Erythroblast (primary cell): ENCODE data around the gene ZMYM4.

ENCODE experiments used
- GATA1 ChIP-seq: IDR thresholded peaks from 2 replicates; pipeline ENCODE4 v1.6.1; 2011; ENCODE audit warnings: low read depth, mild to moderate bottlenecking, control low read depth, low read length, moderate library complexity
- POLR2A ChIP-seq: IDR thresholded peaks from 2 replicates; pipeline ENCODE4 v1.6.1; 2011; ENCODE audit warnings: mild to moderate bottlenecking, low read length

DNA sequence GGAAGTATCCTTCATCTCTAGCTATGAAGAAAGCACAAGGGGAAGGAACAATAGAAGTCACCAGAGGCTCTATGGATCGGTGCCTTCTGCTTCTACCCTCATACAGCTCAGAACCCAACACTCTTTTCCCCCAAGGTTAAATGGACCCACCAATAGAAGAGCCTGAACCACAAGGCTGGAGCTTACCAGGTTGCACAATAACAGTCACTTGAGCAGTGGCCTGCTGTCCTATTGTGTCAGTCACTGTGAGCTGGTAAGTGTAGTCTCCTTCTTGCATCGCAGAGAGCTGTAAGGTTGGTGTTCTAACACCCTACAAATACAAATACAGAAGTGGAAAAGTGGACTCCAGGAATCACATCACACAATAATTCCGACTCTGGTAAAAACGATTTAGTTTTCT, 185.7 kb downstream of the ZMYM4 start:
- TF ChIP-seq POLR2A (no peak), GATA1 (no peak)
